ENCODE measurements around the gene BSN. TPM values are rescaled to one million over a fixed set of nuclear protein-coding genes. Genes with fewer than 3 reads are reported as not detected.
A peak's percentile ranks its signal among the peaks of the same experiment; 100 is the strongest.

Gene BSN
- total RNA-seq, 4 donors from 2014 or later, result 0.04 to 0.59 (median 0.15) TPM

DNA sequence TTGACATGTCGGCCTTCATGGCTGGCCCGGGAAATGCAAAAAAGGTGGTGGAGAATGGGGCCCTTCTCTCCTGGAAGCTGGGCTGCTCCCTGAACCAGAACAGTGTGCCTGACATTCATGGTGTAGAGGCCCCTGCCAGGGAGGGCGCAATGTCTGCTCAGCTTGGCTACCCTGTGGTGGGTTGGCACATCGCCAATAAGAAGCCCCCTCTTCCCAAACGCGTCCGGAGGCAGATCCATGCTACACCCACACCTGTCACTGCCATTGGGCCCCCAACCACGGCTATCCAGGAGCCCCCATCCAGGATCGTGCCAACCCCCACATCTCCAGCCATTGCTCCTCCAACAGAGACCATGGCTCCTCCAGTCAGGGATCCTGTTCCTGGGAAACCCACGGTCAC is 23.1 kb upstream of the BSN start:
- H3K27me3 ChIP-seq, result no peaks in the 10 kb centered on the region
- 88% methylated on average over 10 of the region's 10 CpGs for WGBS
- TF ChIP-seq POLR2AphosphoS5 (IDR thresholded peaks at IDR 0.05) (no peak), EP300 (IDR thresholded peaks at IDR 0.05) (no peak), POLR2A (IDR thresholded peaks at IDR 0.05) (no peak)
- TF ChIP-seq, protein P1, sequence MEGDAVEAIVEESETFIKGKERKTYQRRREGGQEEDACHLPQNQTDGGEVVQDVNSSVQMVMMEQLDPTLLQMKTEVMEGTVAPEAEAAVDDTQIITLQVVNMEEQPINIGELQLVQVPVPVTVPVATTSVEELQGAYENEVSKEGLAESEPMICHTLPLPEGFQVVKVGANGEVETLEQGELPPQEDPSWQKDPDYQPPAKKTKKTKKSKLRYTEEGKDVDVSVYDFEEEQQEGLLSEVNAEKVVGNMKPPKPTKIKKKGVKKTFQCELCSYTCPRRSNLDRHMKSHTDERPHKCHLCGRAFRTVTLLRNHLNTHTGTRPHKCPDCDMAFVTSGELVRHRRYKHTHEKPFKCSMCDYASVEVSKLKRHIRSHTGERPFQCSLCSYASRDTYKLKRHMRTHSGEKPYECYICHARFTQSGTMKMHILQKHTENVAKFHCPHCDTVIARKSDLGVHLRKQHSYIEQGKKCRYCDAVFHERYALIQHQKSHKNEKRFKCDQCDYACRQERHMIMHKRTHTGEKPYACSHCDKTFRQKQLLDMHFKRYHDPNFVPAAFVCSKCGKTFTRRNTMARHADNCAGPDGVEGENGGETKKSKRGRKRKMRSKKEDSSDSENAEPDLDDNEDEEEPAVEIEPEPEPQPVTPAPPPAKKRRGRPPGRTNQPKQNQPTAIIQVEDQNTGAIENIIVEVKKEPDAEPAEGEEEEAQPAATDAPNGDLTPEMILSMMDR (IDR thresholded peaks at IDR 0.05), result no peak
- no peak for DNase-seq (ENCODE audit: low spot score in 2 of 2)
- H3K4me3 ChIP-seq, result no peak overlapping the region
- H3K9me3 ChIP-seq, result no peaks in the 10 kb centered on the region
- peaks cover 35% of the 10 kb centered on the region for H3K36me3 ChIP-seq
- peaks cover 5% of the 10 kb centered on the region for H3K4me1 ChIP-seq
- H3K27ac ChIP-seq, result no peak overlapping the region

DNA sequence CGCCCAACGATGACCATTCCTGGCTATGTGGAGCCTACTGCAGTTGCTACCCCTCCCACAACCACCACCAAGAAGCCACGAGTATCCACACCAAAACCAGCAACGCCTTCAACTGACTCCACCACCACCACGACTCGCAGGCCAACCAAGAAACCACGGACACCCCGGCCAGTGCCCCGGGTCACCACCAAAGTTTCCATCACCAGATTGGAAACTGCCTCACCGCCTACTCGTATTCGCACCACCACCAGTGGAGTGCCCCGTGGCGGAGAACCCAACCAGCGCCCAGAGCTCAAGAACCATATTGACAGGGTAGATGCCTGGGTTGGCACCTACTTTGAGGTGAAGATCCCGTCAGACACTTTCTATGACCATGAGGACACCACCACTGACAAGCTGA is 22.6 kb upstream of the BSN start:
- Histone ChIP-seq H3K27ac (no peak overlapping the region), H3K4me1 (peaks cover 5% of the 10 kb centered on the region), H3K27me3 (no peaks in the 10 kb centered on the region), H3K9me3 (no peaks in the 10 kb centered on the region), H3K36me3 (peaks cover 35% of the 10 kb centered on the region), H3K4me3 (no peak overlapping the region)
- no peak for TF ChIP-seq POLR2A (IDR thresholded peaks at IDR 0.05)
- no peak for TF ChIP-seq POLR2AphosphoS5 (IDR thresholded peaks at IDR 0.05)
- TF ChIP-seq, protein P1 (IDR thresholded peaks at IDR 0.05), result no peak
- no peak for TF ChIP-seq EP300 (IDR thresholded peaks at IDR 0.05)
- WGBS, result 97% methylated on average over 16 of the region's 16 CpGs
- no peak for DNase-seq (ENCODE audit: low spot score in 2 of 2)

DNA sequence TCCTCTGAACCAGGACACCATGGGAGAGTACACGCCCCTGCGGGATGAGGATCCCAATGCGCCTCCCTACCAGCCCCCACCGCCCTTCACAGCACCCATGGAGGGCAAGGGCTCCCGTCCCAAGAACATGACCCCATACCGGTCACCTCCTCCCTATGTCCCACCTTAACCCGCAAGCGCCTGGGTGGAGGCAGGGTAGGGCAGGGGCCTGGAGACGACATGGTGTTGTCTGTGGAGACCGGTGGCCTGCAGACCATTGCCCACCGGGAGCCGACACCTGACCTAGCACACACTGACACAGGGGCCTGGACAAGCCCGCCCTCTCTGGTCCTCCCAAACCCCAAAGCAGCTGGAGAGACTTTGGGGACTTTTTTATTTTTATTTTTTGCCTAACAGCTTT is 21.2 kb upstream of the BSN start:
- WGBS, result 82% methylated on average over 8 of the region's 13 CpGs
- DNase-seq (ENCODE audit: low spot score in 2 of 2), result no peak
- H3K27ac ChIP-seq, result no peak overlapping the region
- no peaks in the 10 kb centered on the region for H3K9me3 ChIP-seq
- no peaks in the 10 kb centered on the region for H3K27me3 ChIP-seq
- peaks cover 5% of the 10 kb centered on the region for H3K4me1 ChIP-seq
- no peak for TF ChIP-seq EP300 (IDR thresholded peaks at IDR 0.05)
- TF ChIP-seq POLR2AphosphoS5 (IDR thresholded peaks at IDR 0.05), result no peak
- TF ChIP-seq, protein P1 (IDR thresholded peaks at IDR 0.05), result no peak
- no peak for TF ChIP-seq POLR2A (IDR thresholded peaks at IDR 0.05)
- peaks cover 35% of the 10 kb centered on the region for H3K36me3 ChIP-seq
- no peak overlapping the region for H3K4me3 ChIP-seq

DNA sequence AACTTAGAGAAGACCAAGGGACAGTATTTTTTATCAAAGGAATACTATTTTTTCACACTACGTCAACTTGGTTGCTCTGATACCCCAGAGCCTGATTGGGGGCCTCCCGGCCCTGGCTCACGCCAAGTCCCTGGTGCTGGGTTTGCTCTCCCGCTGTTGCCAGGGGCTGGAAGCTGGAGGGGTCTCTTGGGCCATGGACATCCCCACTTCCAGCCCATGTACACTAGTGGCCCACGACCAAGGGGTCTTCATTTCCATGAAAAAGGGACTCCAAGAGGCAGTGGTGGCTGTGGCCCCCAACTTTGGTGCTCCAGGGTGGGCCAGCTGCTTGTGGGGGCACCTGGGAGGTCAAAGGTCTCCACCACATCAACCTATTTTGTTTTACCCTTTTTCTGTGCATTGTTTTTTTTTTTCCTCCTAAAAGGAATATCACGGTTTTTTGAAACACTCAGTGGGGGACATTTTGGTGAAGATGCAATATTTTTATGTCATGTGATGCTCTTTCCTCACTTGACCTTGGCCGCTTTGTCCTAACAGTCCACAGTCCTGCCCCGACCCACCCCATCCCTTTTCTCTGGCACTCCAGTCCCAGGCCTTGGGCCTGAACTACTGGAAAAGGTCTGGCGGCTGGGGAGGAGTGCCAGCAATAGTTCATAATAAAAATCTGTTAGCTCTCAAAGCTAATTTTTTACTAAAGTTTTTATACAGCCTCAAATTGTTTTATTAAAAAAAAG is 20.3 kb upstream of the BSN start:
- TF ChIP-seq POLR2AphosphoS5 (IDR thresholded peaks at IDR 0.05), result no peak
- no peak for TF ChIP-seq EP300 (IDR thresholded peaks at IDR 0.05)
- TF ChIP-seq POLR2A (IDR thresholded peaks at IDR 0.05), result no peak
- TF ChIP-seq, protein P1 (IDR thresholded peaks at IDR 0.05), result no peak
- Histone ChIP-seq H3K27ac (peak overlapping the region; percentile 57), H3K4me3 (no peak overlapping the region), H3K36me3 (peaks cover 35% of the 10 kb centered on the region), H3K27me3 (no peaks in the 10 kb centered on the region), H3K9me3 (no peaks in the 10 kb centered on the region), H3K4me1 (peaks cover 5% of the 10 kb centered on the region)
- no peak for DNase-seq (ENCODE audit: low spot score in 2 of 2)
- WGBS, result 85% methylated on average over 9 of the region's 9 CpGs

DNA sequence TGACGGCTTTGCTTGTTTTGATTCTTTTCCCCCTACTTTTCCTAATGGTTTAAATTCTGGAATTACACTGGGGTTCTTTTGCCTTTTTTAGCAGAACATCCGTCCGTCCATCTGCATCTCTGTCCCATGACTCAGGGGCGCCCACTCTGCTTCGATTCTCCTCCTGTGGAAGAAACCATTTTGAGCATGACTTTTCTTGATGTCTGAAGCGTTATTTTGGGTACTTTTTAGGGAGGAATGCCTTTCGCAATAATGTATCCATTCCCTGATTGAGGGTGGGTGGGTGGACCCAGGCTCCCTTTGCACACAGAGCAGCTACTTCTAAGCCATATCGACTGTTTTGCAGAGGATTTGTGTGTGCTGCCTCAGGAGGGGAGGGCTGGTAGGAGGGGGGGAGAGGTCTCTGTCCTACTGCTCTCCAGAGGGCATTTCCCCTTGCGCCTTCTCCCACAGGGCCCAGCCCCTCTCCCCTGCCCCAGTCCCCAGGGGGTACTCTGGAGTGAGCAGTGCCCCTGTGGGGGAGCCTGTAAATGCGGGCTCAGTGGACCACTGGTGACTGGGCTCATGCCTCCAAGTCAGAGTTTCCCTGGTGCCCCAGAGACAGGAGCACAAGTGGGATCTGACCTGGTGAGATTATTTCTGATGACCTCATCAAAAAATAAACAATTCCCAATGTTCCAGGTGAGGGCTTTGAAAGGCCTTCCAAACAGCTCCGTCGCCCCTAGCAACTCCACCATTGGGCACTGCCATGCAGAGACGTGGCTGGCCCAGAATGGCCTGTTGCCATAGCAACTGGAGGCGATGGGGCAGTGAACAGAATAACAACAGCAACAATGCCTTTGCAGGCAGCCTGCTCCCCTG is 19.5 kb upstream of the BSN start:
- H3K36me3 ChIP-seq, result peaks cover 35% of the 10 kb centered on the region
- peak overlapping the region; percentile 18 for H3K27ac ChIP-seq
- TF ChIP-seq POLR2A (IDR thresholded peaks at IDR 0.05), result no peak
- TF ChIP-seq POLR2AphosphoS5 (IDR thresholded peaks at IDR 0.05), result no peak
- TF ChIP-seq, protein P1 (IDR thresholded peaks at IDR 0.05), result no peak
- TF ChIP-seq EP300 (IDR thresholded peaks at IDR 0.05), result no peak
- no peaks in the 10 kb centered on the region for H3K9me3 ChIP-seq
- H3K4me1 ChIP-seq, result peaks cover 5% of the 10 kb centered on the region
- 81% methylated on average over 14 of the region's 14 CpGs for WGBS
- H3K4me3 ChIP-seq, result no peak overlapping the region
- H3K27me3 ChIP-seq, result no peaks in the 10 kb centered on the region
- DNase-seq (ENCODE audit: low spot score in 2 of 2), result no peak

Data from suprapubic skin (tissue), 4 donors.